Endothelial cell (in vitro differentiated cells): ENCODE results near the gene ETNPPL. TPM values are rescaled to one million over a fixed set of nuclear protein-coding genes. Genes with fewer than 3 reads are reported as not detected.

Experiments
- DNase-seq: peaks from one replicate; pipeline ENCODE4 v3.0.0; 2021; ENCODE audit warnings: low spot score
- H3K27ac Mint-ChIP-seq: one replicate; pipeline ENCODE4 v1.8.0; 2021; ENCODE audit warnings: mixed read lengths, inconsistent platforms; ENCODE audit not compliant: unreplicated experiment
- H3K27me3 Mint-ChIP-seq: one replicate; pipeline ENCODE4 v1.8.0; 2021; ENCODE audit warnings: mild to moderate bottlenecking, moderate library complexity, mixed read lengths, inconsistent platforms; ENCODE audit not compliant: unreplicated experiment
- H3K36me3 Mint-ChIP-seq: one replicate; pipeline ENCODE4 v1.8.0; 2021; ENCODE audit warnings: mild to moderate bottlenecking, low read depth, mixed read lengths, inconsistent platforms; ENCODE audit not compliant: unreplicated experiment
- H3K4me1 Mint-ChIP-seq: one replicate; pipeline ENCODE4 v1.8.0; 2021; ENCODE audit warnings: mild to moderate bottlenecking, mixed read lengths, inconsistent platforms; ENCODE audit not compliant: unreplicated experiment
- H3K4me3 Mint-ChIP-seq: one replicate; pipeline ENCODE4 v1.8.0; 2021; ENCODE audit warnings: mild to moderate bottlenecking, mixed read lengths, inconsistent platforms; ENCODE audit not compliant: unreplicated experiment
- H3K9me3 Mint-ChIP-seq: one replicate; pipeline ENCODE4 v1.8.0; 2021; ENCODE audit warnings: mixed read lengths, inconsistent platforms; ENCODE audit not compliant: unreplicated experiment
- CTCF ChIP-seq: fragments of 200-600 bp; sonication (generic); IDR thresholded peaks from one replicate; pipeline ENCODE4 v1.5.0; 2021; ENCODE audit warnings: antibody characterized with exemption; ENCODE audit not compliant: unreplicated experiment
- total RNA-seq: library from RNA; stranded (reverse); fragmentation: NEBNext Ultra II Directional; extraction: Animal tissue kit (Norgen Biotek cat#: 25700); gene quantifications from one replicate; pipeline ENCODE4 v1.2.1, GENCODE V29; 2021; ENCODE audit not compliant: unreplicated experiment

ETNPPL gene
- total RNA-seq, 1 donor from 2014 or later = not detected

DNA sequence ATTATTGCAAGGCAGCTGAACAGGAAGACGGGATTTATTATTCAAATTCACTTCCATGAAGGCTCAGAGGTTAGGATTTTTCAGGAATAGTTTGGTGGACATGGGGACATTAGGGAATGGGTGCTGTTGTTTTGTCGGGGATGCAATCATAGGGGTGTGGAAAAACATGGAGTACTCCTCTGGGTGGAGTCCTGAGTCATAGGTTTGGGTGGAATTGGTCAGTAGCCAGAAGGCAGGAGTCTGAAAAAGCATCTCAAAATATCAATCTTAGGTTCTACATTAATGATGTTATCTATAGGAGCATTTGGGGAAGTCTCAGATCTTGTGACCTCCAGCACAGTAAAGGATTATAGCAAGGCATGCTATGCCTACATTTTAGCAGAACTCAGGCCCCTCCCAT lies 14.5 kb upstream of the ETNPPL start:
- Mint-ChIP-seq H3K27ac (no peak overlapping the region), H3K9me3 (no peaks in the 10 kb centered on the region), H3K27me3 (no peaks in the 10 kb centered on the region), H3K4me1 (peaks cover 4% of the 10 kb centered on the region), H3K4me3 (no peak overlapping the region), H3K36me3 (no peaks in the 10 kb centered on the region)
- DNase-seq = no peak
- TF ChIP-seq CTCF = no peak

DNA sequence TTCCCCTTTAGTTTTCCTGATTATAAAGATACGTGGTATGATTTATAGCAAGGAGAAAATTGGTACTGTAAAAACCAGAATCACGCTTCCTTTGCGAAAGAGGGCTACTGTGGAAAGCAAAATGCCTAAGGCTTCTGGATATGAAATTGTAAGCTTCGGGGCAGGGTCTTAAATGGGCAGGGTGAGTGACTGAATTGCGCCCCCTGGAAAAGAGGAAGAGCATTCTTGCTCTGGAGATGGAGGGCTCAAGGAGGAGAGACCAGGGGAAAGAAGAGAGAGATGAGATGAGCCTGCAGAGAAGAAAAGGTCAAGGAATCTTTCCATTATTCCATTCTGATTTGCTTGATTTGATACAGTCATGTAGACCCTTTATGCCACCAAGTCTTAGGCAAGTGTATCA lies 13.1 kb upstream of the ETNPPL start:
- Mint-ChIP-seq H3K4me1 (peaks cover 4% of the 10 kb centered on the region), H3K27ac (no peak overlapping the region), H3K36me3 (no peaks in the 10 kb centered on the region), H3K4me3 (no peak overlapping the region), H3K9me3 (no peaks in the 10 kb centered on the region), H3K27me3 (no peaks in the 10 kb centered on the region)
- no peak for TF ChIP-seq CTCF
- no peak for DNase-seq

DNA sequence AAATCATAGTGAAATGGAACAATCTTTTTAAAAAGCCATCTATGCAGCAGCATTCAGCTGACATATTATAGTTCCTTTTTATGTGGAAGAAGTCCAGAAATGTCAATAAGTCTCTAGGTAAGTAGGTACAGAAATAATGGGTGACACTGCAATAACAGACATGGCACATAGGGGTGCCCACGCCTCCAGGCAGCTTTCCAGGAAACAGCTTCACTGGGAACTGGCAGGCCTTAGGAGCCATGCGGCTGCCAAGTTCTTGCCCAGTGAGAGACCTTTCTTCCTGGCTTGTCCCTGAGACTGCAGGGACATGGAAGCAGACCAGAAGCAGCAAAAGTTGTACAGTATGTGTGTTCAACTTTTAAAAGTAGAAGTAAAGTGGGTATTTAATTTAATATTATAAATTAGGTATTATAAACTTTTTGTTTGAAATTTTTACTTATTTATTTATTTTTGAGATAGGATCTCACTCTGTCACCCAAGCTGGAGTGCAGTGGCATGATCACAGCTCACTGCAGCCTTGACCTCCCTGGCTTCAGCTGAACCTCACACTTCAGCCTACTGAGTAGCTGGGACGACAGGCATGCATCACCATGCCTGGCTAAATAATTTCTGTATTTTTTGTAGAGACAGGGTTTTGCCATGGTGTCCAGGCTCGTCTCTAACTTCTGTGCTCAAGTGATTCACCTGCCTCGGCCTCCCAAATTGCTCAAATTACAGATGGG lies 12.1 kb upstream of the ETNPPL start:
- Mint-ChIP-seq H3K4me3 (no peak overlapping the region), H3K27me3 (no peaks in the 10 kb centered on the region), H3K27ac (no peak overlapping the region), H3K9me3 (no peaks in the 10 kb centered on the region), H3K36me3 (no peaks in the 10 kb centered on the region), H3K4me1 (peaks cover 4% of the 10 kb centered on the region)
- DNase-seq = no peak
- TF ChIP-seq CTCF = peak; percentile 42

DNA sequence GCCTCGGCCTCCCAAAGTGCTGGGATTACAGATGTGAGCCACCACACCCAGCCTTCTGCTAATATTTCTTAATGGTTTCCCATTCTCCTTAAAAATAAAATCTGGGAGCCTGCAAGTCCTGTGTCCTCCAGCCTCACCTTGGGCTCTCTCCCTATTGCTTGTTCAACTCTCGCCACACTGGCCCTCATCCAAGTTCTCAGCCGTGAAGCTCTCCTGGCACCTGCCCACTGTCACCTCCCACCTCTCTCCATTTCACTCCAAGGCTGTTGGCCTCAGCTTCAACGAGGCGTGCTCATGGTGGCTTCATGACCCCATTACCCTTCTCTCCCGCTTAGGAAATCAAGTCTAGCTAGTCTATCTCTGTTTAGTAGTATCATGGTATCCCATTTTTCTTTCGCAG lies 9.5 kb upstream of the ETNPPL start:
- no peak for DNase-seq
- Mint-ChIP-seq H3K4me3 (no peak overlapping the region), H3K27ac (no peak overlapping the region), H3K27me3 (no peaks in the 10 kb centered on the region), H3K4me1 (no peaks in the 10 kb centered on the region), H3K36me3 (no peaks in the 10 kb centered on the region), H3K9me3 (no peaks in the 10 kb centered on the region)
- no peak for TF ChIP-seq CTCF

DNA sequence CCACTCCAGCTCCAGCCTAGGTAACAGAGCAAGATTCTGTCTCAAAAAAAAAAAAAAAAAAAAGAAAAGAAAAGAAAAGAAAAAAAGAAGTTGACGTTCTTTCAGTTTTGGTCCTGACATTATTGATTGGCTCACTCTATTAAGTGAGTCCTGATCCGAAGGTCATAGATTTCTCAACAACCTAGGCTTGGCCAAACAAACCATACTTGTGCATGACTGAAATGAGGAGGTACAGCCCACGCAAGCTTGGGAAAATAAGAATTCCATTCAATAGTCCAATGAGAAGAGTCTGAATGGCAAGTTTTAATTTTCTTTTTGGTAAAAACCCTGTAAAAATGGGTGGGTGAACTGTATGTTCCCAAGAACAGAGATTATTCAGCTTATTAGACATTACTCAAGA lies 3.2 kb upstream of the ETNPPL start:
- H3K4me1 Mint-ChIP-seq = peaks cover 5% of the 10 kb centered on the region

More for the DNA sequence above, 3.2 kb upstream of the ETNPPL start:
- no peaks in the 10 kb centered on the region for H3K9me3 Mint-ChIP-seq
- H3K4me3 Mint-ChIP-seq = no peak overlapping the region
- no peaks in the 10 kb centered on the region for H3K36me3 Mint-ChIP-seq
- H3K27ac Mint-ChIP-seq = no peak overlapping the region
- H3K27me3 Mint-ChIP-seq = peaks cover 3% of the 10 kb centered on the region
- DNase-seq = no peak
- TF ChIP-seq CTCF = no peak
